Measurements from ENCODE around the gene RNASE13. TPM values are rescaled to one million over a fixed set of nuclear protein-coding genes. Genes with fewer than 3 reads are reported as not detected.
A peak's percentile ranks its signal among the peaks of the same experiment; 100 is the strongest.

The RNASE13 gene
- total RNA-seq, 2 experiments from 2014 or later = not detected

DNA sequence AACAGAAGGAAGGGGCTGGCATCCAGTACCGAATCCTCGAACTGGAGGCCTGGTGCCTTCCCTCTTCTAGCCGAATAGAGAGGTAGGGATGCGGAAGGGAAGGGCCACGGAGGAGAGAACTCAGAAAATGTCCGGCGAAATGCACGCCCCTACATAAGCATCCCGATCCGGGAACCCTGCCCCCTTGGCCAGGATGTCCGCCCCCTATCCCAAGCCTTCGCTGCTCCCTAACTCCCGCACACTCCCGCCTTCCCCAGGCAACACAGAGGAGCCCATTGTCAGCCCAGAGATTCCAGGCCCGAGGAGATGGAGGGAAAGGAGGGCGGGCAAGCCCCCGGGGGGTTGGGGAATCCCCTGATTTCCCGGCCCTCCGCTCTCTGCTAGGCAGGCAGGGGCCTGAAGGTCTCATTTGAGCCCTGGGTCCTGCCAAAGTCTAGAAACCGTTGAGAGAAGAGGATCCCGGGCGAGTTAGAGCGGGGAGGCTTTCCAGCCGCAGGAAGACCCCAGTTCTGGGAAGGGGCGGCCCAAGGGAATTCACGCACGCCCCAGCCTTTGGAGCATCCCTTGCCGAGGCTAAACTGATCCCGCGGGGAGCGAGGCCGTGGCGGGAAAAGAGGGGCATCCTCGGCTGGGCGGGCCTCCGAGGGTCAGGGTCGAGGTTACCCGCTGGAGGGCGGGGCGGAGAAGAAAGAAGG, 34.9 kb upstream of the RNASE13 start:
- intact Hi-C loops (cut with micrococcal nuclease; ENCODE audit: unreplicated experiment) = loop anchor here (2.0 kb wide), 1 partner anchor 17 kb away; no protein-coding TSS in a partner anchor
- no peaks in the 10 kb centered on the region for H3K9me3 ChIP-seq (ENCODE audit: low read length)
- H3K4me1 ChIP-seq (ENCODE audit: insufficient read depth, low read length, poor library complexity, severe bottlenecking) = peaks cover 41% of the 10 kb centered on the region
- H3K9me2 ChIP-seq (ENCODE audit: insufficient read depth, low read length) = no peaks in the 10 kb centered on the region
- H3K36me3 ChIP-seq (ENCODE audit: insufficient read depth, low read length) = no peaks in the 10 kb centered on the region
- peak overlapping the region; percentile 18; the same call in 1 of the 2 replicates for H2AFZ ChIP-seq (ENCODE audit: low read length)
- TF ChIP-seq CTCF (conservative IDR thresholded peaks at IDR 0.05; ENCODE audit: low read length) = no peak
- TF ChIP-seq EZH2phosphoT487 (IDR thresholded peaks at IDR 0.05; ENCODE audit: borderline replicate concordance, low read depth, low read length) = peak; percentile 39; the same call in 1 of the 2 replicates
- H4K20me1 ChIP-seq (ENCODE audit: insufficient read depth, low read length) = no peaks in the 10 kb centered on the region
- CTCF ChIA-PET (ENCODE audit: unreplicated experiment) = interaction anchor here (0.6 to 2.6 kb wide), 3 partner anchors 9 to 34 kb away, joined by 3 to 23 read pairs (median 7); no protein-coding TSS in a partner anchor
- peak overlapping the region; percentile 68 for H3K4me3 ChIP-seq (ENCODE audit: low read depth, low read length, poor library complexity, severe bottlenecking)
- no peaks in the 10 kb centered on the region for H3K79me2 ChIP-seq (ENCODE audit: insufficient read depth, low read depth, low read length)
- POLR2A ChIA-PET = no interaction called here
- H3K4me2 ChIP-seq (ENCODE audit: low read length) = peak overlapping the region; percentile 87
- H3K27ac ChIP-seq (ENCODE audit: low read depth, low read length, poor library complexity, severe bottlenecking) = no peak overlapping the region
- no peak for DNase-seq (ENCODE audit: low spot score)
- BruUV-seq (replicated peaks) = no TSS peak

DNA sequence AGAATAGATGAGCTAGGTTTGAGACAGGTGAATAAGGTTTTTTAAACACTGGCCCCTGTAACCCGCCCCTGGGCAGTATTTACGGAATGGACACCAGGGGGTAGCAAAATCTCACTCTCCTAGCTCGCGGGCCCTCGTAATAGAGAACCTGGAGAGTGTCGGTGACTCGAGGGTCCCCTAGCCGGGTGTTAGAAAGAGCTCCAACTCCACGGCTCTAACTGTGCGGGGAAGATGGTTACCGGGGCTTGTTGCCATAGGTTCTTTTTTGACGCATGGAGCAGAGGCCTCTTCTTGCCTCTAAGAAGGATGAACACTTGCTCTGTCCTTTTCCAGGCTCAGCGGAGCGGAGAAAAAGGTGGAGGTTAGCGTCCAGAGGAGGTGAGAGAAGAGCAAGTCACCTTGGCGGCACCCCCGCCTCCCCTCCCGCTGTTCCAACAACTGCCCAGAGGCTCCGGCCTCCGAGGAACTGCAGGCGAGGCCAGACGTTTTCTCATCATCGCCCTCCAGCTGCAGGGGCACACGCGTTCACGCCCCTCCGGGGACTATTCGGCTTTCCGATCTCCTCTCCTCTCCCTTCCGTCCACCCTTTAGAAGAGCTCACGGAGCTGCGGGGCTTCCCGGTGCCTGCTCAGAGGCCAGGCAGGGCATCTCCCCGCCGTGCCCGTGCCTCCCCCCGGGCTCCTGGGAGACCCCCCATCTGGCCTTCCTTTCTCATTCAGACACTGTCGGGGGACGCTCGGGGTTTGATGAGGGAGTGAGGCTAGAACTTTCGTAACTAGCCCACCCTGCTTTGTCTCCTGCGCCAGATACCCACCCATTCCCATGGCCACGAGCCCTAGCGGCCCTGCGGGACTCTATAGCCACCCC, 34.1 kb upstream of the RNASE13 start:
- ChIA-PET CTCF (ENCODE audit: unreplicated experiment) (interaction anchor here (1.0 to 2.6 kb wide), 4 partner anchors 22 to 54 kb away, joined by 3 to 23 read pairs (median 6); no protein-coding TSS in a partner anchor), POLR2A (interaction anchor here (0.6 to 2.5 kb wide), 2 partner anchors 36 to 474 kb away, joined by 4 to 17 read pairs; no protein-coding TSS in a partner anchor)
- H3K4me2 ChIP-seq (ENCODE audit: low read length) = 0 out of 2 replicates have a peak overlapping the region, but pooled peaks have one; percentile 87
- no peak overlapping the region for H2AFZ ChIP-seq (ENCODE audit: low read length)
- no peaks in the 10 kb centered on the region for H3K9me3 ChIP-seq (ENCODE audit: low read length)
- intact Hi-C loops (cut with micrococcal nuclease; ENCODE audit: unreplicated experiment) = loop anchor here (1.0 kb wide), 2 partner anchors 24 to 36 kb away; no protein-coding TSS in a partner anchor
- DNase-seq (ENCODE audit: low spot score) = peak; percentile 76
- H3K27ac ChIP-seq (ENCODE audit: low read depth, low read length, poor library complexity, severe bottlenecking) = no peak overlapping the region
- no peaks in the 10 kb centered on the region for H4K20me1 ChIP-seq (ENCODE audit: insufficient read depth, low read length)
- no peaks in the 10 kb centered on the region for H3K79me2 ChIP-seq (ENCODE audit: insufficient read depth, low read depth, low read length)
- H3K9me2 ChIP-seq (ENCODE audit: insufficient read depth, low read length) = no peaks in the 10 kb centered on the region
- no peak overlapping the region for H3K4me3 ChIP-seq (ENCODE audit: low read depth, low read length, poor library complexity, severe bottlenecking)
- peaks cover 41% of the 10 kb centered on the region for H3K4me1 ChIP-seq (ENCODE audit: insufficient read depth, low read length, poor library complexity, severe bottlenecking)
- TF ChIP-seq CTCF (conservative IDR thresholded peaks at IDR 0.05; ENCODE audit: low read length) (peak; percentile 74), EZH2phosphoT487 (IDR thresholded peaks at IDR 0.05; ENCODE audit: borderline replicate concordance, low read depth, low read length) (peak; percentile 32; the same call in 1 of the 2 replicates)
- no peaks in the 10 kb centered on the region for H3K36me3 ChIP-seq (ENCODE audit: insufficient read depth, low read length)
- BruUV-seq (replicated peaks) = no TSS peak
